ELR (cell line): Measurements from ENCODE around the gene OR6Y1.

Experiments
- DNase-seq: peaks from one replicate; pipeline ENCODE4 v3.0.0-alpha.2; 2015; ENCODE audit warnings: low read depth

The OR6Y1 gene

GRCh38 chr1:158496374-158496773 is 57.8 kb downstream of the OR6Y1 start:
- peak; percentile 15 for DNase-seq

GRCh38 chr1:158494796-158495195 is 59.4 kb downstream of the OR6Y1 start:
- DNase-seq = no peak
